HG02885 (cell line): ENCODE results near the gene MAP3K10.
"Not testable (repeated sequence)": the region's sequence is repeated elsewhere in the genome, so short reads cannot be mapped to it uniquely, and the experiment has no call there.

Experiments used
- ATAC-seq: cut with Tn5 transposase; IDR thresholded peaks from one replicate; pipeline ENCODE4 v1.9.1; 2021; ENCODE audit warnings: mild to moderate bottlenecking; ENCODE audit not compliant: unreplicated experiment, poor library complexity

Gene MAP3K10

DNA sequence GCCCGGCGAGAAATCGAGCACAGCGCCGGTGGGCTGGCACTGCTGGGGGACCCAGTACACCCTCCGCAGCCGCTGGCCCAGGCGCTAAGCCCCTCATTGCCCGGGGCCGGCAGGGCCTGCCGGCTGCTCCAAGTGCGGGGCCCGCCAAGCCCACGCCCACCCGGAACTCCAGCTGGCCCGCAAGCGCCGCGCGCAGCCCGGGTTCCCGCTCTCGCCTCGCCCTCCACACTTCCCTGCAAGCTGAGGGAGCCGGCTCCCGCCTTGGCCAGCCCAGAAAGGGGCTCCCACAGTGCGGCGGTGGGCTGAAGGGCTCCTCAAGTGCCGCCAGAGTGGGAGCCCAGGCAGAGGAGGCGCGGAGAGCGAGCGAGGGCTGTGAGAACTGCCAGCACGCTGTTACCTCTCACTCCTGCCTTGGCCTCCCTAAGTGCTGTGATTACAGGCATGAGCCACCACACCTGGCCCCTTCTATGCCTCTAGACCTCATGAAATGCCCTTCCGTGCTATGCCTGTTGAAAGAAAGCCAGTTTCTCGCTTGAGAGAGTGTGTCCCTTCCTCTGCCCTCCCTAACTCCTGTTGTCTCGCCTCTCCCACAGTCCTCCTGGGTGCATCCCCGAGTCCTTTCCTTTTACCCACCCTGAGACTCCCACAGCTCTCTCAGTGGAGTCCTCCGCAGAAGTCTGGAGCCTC is 20.8 kb upstream of the MAP3K10 start:
- not testable (repeated sequence) for ATAC-seq

- not testable (repeated sequence) for ATAC-seq
These were observed 19.9 kb upstream of the MAP3K10 start for GRCh38 chr19:40171293-40171692.

DNA sequence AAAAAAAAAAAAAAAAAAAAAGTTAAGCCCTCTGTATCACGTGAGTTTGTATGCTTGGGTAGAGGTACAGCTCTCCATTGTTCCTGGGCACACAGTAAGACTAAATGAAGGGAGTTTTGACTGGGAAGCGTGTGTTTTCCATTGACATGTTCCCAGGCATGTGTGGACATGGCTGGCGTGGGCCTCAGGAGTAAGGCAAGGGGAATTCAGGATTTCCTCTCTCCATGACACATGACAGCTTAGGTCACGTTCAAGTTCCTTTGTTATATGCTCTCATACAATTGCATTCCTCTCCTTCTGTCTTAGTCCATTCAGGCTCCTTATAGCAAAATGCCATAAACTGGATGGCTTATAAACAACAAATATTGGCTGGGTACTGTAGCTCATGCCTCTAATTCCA is 17.1 kb upstream of the MAP3K10 start:
- ATAC-seq, result no peak

GRCh38 chr19:40175820-40176219 is 15.4 kb upstream of the MAP3K10 start:
- no peak for ATAC-seq

GRCh38 chr19:40177286-40178070 is 13.7 kb upstream of the MAP3K10 start:
- no peak for ATAC-seq

DNA sequence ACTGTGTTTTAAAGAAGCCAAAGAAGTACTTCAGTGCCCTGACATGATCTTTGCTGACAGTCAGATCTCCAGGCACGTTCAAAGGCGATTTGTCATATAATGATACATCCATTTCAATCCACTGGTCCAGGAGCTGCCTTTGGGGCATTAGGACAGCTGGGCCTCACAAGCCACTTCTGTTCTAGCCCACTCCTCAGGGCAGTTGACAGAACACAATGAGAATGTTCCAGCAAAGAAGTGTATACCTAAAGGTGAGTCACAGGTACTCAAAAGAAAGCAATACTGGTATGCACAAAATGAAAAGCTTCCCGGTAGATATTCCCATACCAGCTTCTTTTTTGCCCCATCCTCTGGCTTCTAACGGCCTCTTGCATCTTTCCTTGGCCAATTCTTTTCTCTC is 12.5 kb upstream of the MAP3K10 start:
- ATAC-seq, result no peak

DNA sequence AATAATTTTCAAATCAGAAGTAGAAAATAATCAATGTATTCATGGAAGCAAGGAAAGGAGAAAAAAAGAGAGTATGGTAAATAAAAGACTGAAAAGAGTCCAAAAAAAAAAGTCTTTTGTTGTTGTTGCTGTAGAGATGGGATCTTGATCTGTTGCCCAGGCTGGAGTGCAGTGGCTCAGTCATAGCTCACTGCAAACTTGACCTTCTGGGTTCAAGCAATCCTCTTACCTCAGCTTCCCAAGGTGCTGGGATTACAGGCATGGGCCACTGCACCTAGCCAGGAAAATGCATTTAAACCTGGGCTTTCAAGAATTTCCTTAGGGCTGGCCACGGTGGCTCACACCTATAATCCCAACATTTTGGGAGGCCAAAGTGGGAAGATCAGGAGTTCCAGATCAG is 7.0 kb upstream of the MAP3K10 start:
- ATAC-seq, result no peak

- peak; percentile 16 for ATAC-seq
These were observed 815 bp downstream of the MAP3K10 start for GRCh38 chr19:40191836-40192646.

- ATAC-seq, result no peak
These were observed 1.7 kb downstream of the MAP3K10 start for GRCh38 chr19:40192758-40193586.

GRCh38 chr19:40193587-40193849 is 2.3 kb downstream of the MAP3K10 start:
- ATAC-seq, result no peak

- ATAC-seq, result no peak
These were observed 7.2 kb downstream of the MAP3K10 start for GRCh38 chr19:40198272-40198990.

- no peak for ATAC-seq
These were observed 9.3 kb downstream of the MAP3K10 start for GRCh38 chr19:40200341-40201099.

GRCh38 chr19:40204381-40204780 is 13.2 kb downstream of the MAP3K10 start:
- no peak for ATAC-seq

GRCh38 chr19:40205760-40206159 is 14.5 kb downstream of the MAP3K10 start:
- no peak for ATAC-seq

DNA sequence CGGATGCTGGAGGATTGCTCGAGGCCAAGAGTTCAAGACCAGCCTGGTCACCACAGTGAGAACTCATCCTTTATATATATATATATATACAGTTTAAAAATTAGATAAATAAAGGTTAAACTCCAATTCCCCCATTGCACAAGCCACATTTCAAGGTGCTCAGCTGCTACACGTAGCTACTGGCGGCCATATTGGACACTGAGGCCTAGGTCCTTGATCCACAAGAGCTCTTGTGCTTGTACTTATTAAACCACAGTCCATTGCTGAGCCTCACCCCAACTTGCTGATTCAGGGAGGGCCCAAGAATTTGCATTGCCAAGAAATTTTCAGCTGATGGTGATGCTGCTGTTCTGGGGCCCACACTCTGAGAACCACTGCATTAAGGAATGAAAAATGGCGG is 17.4 kb downstream of the MAP3K10 start:
- no peak for ATAC-seq

DNA sequence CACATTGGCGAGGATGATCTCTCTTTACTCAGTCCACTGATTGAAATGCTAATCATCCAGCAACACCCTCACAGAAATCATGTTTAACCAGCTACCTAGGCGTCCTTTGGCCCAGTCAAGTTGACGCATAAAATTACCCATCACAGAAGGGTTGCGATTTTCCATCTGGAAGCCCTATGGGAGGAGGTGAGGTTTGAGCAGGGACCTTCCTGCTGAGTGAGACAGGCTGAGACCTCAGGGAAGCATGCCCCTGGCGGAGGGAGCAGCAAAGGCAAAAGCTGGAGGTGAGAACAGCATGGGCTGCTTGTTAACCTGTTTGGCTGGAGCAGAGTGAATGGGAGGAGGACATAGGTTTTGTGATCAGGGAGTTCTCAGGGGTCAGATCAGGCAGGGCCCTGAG is 19.7 kb downstream of the MAP3K10 start:
- ATAC-seq, result no peak

DNA sequence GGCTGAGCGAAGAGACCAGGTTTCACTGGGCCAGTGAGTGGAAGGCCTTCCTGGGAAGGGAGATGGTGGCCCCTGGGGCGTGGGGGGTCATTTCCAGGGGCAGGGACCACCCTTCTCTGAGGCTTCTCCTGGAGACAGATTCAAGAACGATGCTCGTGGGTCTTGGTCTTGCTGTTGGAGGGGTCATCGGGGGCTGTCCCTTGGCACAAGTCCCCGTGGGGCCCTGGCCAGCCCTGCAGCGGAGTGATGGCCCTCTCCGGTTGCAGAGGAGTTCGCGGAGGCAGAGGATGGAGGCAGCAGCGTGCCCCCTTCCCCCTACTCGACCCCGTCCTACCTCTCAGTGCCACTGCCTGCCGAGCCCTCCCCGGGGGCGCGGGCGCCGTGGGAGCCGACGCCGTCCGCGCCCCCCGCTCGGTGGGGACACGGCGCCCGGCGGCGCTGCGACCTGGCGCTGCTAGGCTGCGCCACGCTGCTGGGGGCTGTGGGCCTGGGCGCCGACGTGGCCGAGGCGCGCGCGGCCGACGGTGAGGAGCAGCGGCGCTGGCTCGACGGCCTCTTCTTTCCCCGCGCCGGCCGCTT is 22.1 kb downstream of the MAP3K10 start:
- ATAC-seq, result no peak

GRCh38 chr19:40213882-40214570 is 22.8 kb downstream of the MAP3K10 start:
- ATAC-seq, result no peak
